SK-N-SH treated with all-trans-retinoic acid at 6 μM for 48 hours (cell line): ENCODE measurements around the gene RHO.

Source experiments
- ARNTL ChIP-seq: fragments of 450-650 bp; formaldehyde crosslinking; IDR thresholded peaks from 2 replicates; pipeline ENCODE4 v1.5.0; 2020; ENCODE audit warnings: low read depth, mild to moderate bottlenecking, moderate library complexity, borderline replicate concordance
- CSRNP3 ChIP-seq: fragments of 250-450 bp; sonication (Bioruptor Pico); IDR thresholded peaks from 2 replicates; pipeline ENCODE4 v1.5.1; 2021; ENCODE audit warnings: mild to moderate bottlenecking, moderate library complexity
- ISL1 ChIP-seq: fragments of 250-450 bp; sonication (Bioruptor Pico); IDR thresholded peaks from 2 replicates; pipeline ENCODE4 v2.1.2; 2022; ENCODE audit warnings: mild to moderate bottlenecking, moderate library complexity
- PATZ1 ChIP-seq: fragments of 250-450 bp; sonication (Bioruptor Pico); IDR thresholded peaks from 2 replicates; pipeline ENCODE4 v1.8.0; 2020; ENCODE audit warnings: mild to moderate bottlenecking, moderate library complexity, borderline replicate concordance
- PPARA ChIP-seq: fragments of 250-450 bp; sonication (Bioruptor Pico); IDR thresholded peaks from 2 replicates; pipeline ENCODE4 v1.5.0; 2020; ENCODE audit warnings: mild to moderate bottlenecking, borderline replicate concordance
- SNAI2 ChIP-seq: fragments of 250-450 bp; sonication (Bioruptor Pico); IDR thresholded peaks from 2 replicates; pipeline ENCODE4 v1.5.0; 2020; ENCODE audit warnings: mild to moderate bottlenecking, moderate library complexity
- TOX ChIP-seq: fragments of 250-450 bp; sonication (Bioruptor Pico); IDR thresholded peaks from 2 replicates; pipeline ENCODE4 v1.8.0; 2021; ENCODE audit warnings: mild to moderate bottlenecking, moderate library complexity, borderline replicate concordance
- TSHZ2 ChIP-seq: fragments of 250-450 bp; sonication (Bioruptor Pico); IDR thresholded peaks from 2 replicates; pipeline ENCODE4 v1.5.0; 2020; ENCODE audit warnings: mild to moderate bottlenecking, moderate library complexity
- ZFP3 ChIP-seq: fragments of 250-450 bp; sonication (Bioruptor Pico); IDR thresholded peaks from 2 replicates; pipeline ENCODE4 v1.5.0; 2020; ENCODE audit warnings: mild to moderate bottlenecking, moderate library complexity
- ZFP30 ChIP-seq: fragments of 450-650 bp; formaldehyde crosslinking; IDR thresholded peaks from 2 replicates; pipeline ENCODE4 v1.5.0; 2022; ENCODE audit warnings: mild to moderate bottlenecking, moderate library complexity
- ZNF565 ChIP-seq: fragments of 450-650 bp; formaldehyde crosslinking; conservative IDR thresholded peaks from 2 replicates; pipeline ENCODE4 v1.5.0; 2020; ENCODE audit warnings: low read depth, mild to moderate bottlenecking, moderate library complexity
- ZNF70 ChIP-seq: fragments of 450-650 bp; formaldehyde crosslinking; IDR thresholded peaks from 2 replicates; pipeline ENCODE4 v1.5.0; 2020; ENCODE audit warnings: mild to moderate bottlenecking, moderate library complexity

- TF ChIP-seq SNAI2 (CRISPR knock-in tag) (no peak), PPARA (CRISPR knock-in tag) (no peak), PATZ1 (no peak), TSHZ2 (no peak), ZNF70 (CRISPR knock-in tag) (no peak), CSRNP3 (CRISPR knock-in tag) (no peak), TOX (CRISPR knock-in tag) (no peak), ZFP30 (CRISPR knock-in tag) (no peak), ARNTL (no peak), ZNF565 (CRISPR knock-in tag) (no peak), ISL1 (CRISPR knock-in tag) (no peak), ZFP3 (CRISPR knock-in tag) (no peak)
Measured at GRCh38 chr3:129536804-129537203, 8.4 kb downstream of the RHO start.
